T-helper 1 cell treated with Interleukin-12 subunit alpha and Interleukin-12 subunit beta and Interleukin-4 antibody, amounts not matched to agents 30 ng/mL and 1 ng/mL, for 36 hours (primary cell): ENCODE results near the gene NAA15. TPM values are rescaled to one million over a fixed set of nuclear protein-coding genes. Genes with fewer than 3 reads are reported as not detected.
"Not testable (repeated sequence)": the region's sequence is repeated elsewhere in the genome, so short reads cannot be mapped to it uniquely, and the experiment has no call there.

Experiments
- intact Hi-C: fragments of 100-400 bp; cut with micrococcal nuclease; formaldehyde crosslinking; loops from one replicate; pipeline ENCODE4 v1.15.1; 2024
- total RNA-seq: library from RNA; stranded (reverse); gene quantifications from 2 replicates; pipeline ENCODE4 v1.2.3, GENCODE V29; 2022

NAA15 gene
- total RNA-seq, 1 donor from 2014 or later, result 71.5 TPM

DNA sequence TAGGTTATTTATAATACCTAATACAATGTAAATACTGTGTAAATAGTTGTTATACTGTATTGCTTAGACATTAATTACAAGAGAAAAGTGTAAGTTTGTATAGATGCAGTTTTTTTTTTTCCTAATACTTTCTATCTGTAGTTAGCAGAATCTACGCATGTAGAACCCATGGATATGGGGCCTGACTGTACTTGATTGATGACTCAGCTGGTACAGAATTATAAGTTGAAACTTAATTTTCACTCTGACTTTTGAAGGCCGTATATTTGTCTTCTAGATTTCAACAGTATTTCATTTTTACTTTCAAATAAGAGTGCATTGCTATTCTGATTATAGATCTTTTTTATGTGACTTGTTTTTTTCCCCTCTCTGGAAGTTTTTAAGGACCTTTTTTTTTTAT, 31.7 kb downstream of the NAA15 start:
- intact Hi-C loops, result loop anchor here (2.0 kb wide), 1 partner anchor 18 kb away; no protein-coding TSS in a partner anchor

- intact Hi-C loops, result no loop called here
These were observed 36.3 kb downstream of the NAA15 start for GRCh38 chr4:139337612-139338011.

GRCh38 chr4:139361301-139361700, 60.0 kb downstream of the NAA15 start:
- intact Hi-C loops, result no loop called here

DNA sequence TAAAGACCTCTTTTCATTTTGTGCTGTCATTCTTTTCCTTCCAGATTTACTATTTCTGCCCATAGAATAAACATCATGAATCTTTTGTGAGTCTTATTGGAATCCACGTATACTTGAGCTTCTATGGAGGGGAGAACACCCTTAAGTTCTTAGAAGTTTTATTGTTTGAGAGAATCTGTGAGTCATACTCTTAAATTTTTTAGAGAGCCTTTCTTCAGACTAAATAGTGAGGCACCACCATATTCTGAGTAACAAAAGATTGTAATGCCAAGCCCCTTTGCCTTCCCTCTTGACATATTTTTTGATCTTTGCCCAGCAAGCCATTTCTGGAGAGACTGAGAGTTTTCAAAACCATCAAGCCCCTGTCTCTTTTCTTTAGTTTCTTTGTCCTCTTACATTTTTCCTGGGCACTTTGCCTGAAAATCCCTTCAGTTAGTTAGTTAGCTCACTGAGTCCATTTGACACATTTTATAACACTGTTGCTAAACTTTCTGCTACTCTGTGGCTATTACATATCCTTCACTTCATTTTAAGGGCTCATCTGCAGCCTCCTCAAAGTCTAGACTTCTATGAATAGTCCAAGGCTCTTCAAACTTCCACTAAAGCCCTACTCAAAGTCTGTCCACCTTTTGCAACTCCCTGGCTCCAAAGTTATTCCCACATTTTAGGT, 66.3 kb downstream of the NAA15 start:
- intact Hi-C loops, result no loop called here

- intact Hi-C loops, result no loop called here
These were observed 67.7 kb downstream of the NAA15 start for GRCh38 chr4:139368998-139369397.

DNA sequence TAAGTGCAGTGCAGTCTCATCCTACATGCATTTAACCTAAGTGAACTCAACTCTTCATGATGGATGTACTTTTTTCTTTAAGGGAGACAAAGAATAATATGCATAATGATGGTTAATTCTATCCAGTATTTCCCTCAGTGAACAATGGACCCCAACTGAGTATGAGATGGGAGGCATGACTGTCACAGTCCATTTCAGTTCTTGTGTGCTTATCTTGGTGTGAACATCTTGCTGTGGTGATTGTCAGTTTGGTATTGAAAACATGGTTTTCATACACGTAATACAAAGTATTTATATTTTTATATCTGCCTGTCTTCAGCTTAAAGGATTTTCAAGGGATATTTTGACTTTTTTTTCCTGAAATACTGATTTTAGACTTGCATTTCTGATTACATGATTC, 72.9 kb downstream of the NAA15 start:
- intact Hi-C loops, result no loop called here

GRCh38 chr4:139386421-139386820, 85.1 kb downstream of the NAA15 start:
- intact Hi-C loops, result loop anchor here (5.0 kb wide), 1 partner anchor 209 kb away; the partner anchor contains the start of gene ELF2

DNA sequence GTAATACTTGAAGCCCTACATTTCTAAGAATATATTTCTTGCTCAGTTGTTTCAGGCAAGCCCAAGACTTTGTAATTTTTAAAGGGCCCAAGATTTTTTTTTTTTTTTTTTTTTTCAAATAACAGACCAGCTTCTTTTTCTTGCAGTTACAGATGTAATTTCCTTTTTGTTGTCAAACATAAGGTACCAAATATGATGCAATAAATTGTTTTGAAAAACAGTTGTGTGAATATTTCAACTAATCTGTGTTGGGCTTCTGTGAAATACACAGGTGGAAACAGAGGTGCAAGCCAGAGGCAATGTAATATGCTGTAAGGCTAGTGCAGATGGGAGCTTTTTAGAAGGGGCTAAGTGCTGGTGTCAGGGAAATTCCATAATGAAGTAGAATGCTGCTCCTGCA, 87.8 kb downstream of the NAA15 start:
- intact Hi-C loops, result loop anchor here (5.0 kb wide), 1 partner anchor 212 kb away; the partner anchor contains the start of gene ELF2

- intact Hi-C loops, result loop anchor here (5.0 kb wide), 1 partner anchor 213 kb away; the partner anchor contains the start of gene ELF2
These were observed 88.7 kb downstream of the NAA15 start for GRCh38 chr4:139389991-139390390.

- intact Hi-C loops, result no loop called here
These were observed 90.4 kb downstream of the NAA15 start for GRCh38 chr4:139391731-139392130.

DNA sequence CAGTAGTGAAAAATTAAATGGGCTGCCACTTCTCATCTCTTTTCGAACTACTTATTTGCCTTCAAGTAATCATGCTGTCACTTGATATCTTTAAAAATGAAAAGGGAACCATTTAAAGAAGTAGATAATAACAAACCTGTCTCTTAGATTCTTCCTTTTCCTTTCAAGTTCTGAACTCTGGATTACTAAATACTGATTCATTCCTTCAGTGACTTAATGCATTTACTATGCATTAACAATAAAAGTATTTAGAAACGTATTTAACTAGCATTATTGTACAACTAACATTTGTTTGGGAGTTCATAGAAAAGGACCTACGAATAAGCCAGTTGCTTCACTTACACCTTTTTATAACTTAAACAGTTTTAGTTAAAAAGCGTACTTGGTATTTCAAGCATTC, 91.5 kb downstream of the NAA15 start:
- intact Hi-C loops, result no loop called here

DNA sequence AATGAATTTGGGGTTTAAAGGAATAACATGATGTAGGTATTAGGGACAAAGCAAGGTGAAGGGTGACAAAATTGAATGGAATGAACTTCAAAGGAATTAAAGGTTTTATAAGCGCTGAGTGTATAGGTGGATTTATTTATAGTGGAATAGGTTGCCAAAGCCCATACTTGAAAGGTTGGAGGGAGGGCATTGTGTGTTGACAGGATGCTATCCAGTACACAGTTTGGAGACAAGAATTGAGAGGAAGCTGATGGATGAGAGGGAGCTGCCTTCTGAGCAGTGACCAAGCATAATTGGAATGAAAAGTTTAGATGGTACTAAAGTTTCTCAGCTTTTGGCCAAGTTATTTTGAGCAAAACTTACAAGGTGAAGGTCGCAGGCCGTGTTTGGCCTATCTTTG, 100.1 kb downstream of the NAA15 start:
- intact Hi-C loops, result no loop called here

DNA sequence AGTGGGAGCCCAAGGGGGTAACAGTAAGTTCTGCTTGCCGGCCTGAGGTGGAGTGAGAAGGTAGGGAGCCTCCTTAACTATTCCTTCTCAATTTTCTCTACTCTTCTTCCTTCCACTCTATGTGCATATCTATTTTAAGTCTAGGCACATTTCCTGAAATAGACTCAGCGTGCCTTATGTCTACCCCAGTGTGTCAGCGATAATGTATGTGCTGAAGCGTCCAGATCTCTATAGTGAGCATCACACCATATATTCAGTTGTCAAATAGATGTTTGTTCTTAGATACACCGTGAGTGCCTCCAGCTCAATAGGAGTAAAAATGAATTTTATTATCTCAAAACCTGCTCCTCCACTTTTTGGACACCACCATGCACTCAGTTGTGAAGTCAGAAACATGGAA, 101.1 kb downstream of the NAA15 start:
- intact Hi-C loops, result no loop called here

DNA sequence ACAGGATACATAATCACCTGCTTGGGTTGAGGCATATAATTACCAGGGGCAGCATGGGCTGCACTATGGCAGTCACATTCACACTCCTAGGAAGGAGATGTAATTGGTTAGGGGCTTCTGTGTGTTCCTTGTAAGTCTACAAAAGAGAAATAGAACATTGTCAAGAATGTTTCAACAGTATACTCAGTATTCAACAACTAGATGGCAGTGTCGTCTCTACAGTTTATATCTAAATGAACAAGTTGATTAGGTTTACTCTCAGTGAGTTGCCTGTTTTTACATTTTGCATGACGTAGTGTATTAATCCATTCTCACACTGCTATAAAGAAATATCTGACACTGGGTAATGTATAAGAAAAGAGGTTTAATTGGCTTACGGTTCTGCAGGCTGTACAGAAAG, 102.2 kb downstream of the NAA15 start:
- intact Hi-C loops, result no loop called here

DNA sequence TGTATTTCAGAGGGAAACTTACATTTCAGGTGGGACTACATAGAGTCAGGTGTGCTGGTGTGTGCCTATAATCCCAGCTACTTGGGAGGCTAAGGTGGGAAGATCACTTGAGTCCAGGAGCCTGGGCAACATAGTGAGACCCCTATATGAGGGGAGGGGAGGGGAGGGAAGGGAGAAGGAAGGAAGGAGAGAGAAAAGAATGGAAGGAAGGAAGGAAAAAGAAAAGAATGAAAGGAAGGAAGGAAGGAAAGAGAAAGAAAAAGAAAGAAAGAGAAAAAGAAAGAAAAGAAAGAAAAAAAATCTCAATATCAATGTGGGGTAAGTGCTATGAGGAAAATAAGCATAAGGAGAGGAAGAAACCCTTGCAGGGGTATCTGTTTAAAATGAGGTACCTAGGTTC, 109.0 kb downstream of the NAA15 start:
- intact Hi-C loops, result no loop called here

- intact Hi-C loops, result not testable (repeated sequence)
These were observed 113.4 kb downstream of the NAA15 start for GRCh38 chr4:139414671-139415210.

DNA sequence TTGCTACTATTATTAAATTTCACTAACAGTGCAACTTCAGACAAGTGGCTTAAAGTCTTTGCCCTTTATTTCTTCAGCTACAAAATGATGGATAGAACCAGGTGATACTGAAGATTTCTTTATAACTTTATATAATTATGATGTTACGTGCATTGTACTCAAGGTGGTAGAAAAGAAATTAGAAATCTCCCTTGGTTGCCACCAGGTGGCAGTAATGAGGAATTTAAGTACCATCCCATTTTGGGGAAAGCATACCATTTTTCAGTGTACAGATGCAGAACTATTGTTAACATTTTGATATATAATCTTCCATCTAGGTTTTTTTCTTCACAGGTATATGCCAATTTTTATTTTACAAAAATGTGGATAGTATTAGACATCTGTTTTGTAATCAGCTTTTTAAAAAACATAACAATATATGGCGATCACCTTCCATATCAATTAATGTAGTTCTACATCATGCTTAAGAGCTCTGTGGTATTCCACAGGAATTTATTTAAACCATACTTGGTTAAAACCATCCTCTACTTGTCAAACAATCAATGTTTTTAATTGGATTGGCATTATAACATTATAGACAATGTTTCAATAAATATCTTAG, 114.9 kb downstream of the NAA15 start:
- intact Hi-C loops, result loop anchor here (1.0 kb wide), 3 partner anchors 37 to 235 kb away; no protein-coding TSS in a partner anchor

- intact Hi-C loops, result loop anchor here (1.0 kb wide), 1 partner anchor 241 kb away; no protein-coding TSS in a partner anchor
These were observed 118.1 kb downstream of the NAA15 start for GRCh38 chr4:139419388-139419914.

- intact Hi-C loops, result no loop called here
These were observed 119.3 kb downstream of the NAA15 start for GRCh38 chr4:139420652-139421051.

GRCh38 chr4:139436122-139436521, 134.8 kb downstream of the NAA15 start:
- intact Hi-C loops, result no loop called here

DNA sequence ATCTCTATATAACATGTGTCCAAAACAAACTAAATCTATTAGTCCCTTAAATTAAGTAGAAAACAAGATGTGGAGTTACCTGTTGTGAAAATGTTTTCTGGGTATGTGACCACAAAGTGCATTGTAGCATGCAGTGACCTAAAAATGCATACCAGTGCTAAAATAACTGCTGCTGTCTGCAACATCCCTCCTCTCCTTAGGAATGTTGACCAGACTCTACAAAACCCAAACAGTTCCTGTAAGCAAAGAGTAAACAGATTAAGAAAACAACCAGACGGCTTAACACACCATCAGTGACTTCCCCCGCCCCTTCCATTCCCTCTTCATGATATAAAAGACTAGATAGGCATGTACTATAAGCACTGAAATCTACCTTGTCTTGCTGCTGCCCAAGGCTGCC, 136.8 kb downstream of the NAA15 start:
- intact Hi-C loops, result no loop called here

- intact Hi-C loops, result no loop called here
These were observed 139.7 kb downstream of the NAA15 start for GRCh38 chr4:139441029-139441428.
